GM23338 (cell line): ENCODE measurements around the gene CD44.

ENCODE experiments used
- CREB1 ChIP-seq: fragments of 250-450 bp; sonication (Bioruptor Pico); IDR thresholded peaks from 2 replicates; pipeline ENCODE4 v1.5.0; 2020; ENCODE audit warnings: low read depth, mild to moderate bottlenecking, moderate library complexity
- CTCF ChIP-seq, 2 experiments: fragments of 200-600 bp in 1 of 2; sonication (generic) in 1 of 2; conservative IDR thresholded peaks; 2 replicates each; pipeline versions ENCODE4 v1.5.1 to v1.6.1; 2016 to 2017; ENCODE audit warnings: antibody characterized with exemption in 2 of 2, low read depth in 2 of 2, mild to moderate bottlenecking in 2 of 2, moderate library complexity in 1 of 2
- ETS1 ChIP-seq: IDR thresholded peaks from 2 replicates; pipeline ENCODE4 v1.6.1; 2016; ENCODE audit warnings: antibody characterized with exemption
- EZH2 ChIP-seq: fragments of 200-600 bp; sonication (generic); IDR thresholded peaks from one replicate; pipeline ENCODE4 v1.8.0; 2017; ENCODE audit warnings: antibody characterized with exemption, mild to moderate bottlenecking, low read depth; ENCODE audit not compliant: unreplicated experiment
- EZH2phosphoT487 ChIP-seq: fragments of 200-600 bp; sonication (generic); IDR thresholded peaks from one replicate; pipeline ENCODE4 v1.8.1; 2018; ENCODE audit warnings: antibody characterized with exemption; ENCODE audit not compliant: unreplicated experiment
- JUNB ChIP-seq: IDR thresholded peaks from one replicate; pipeline ENCODE4 v1.6.1; 2016; ENCODE audit warnings: antibody characterized with exemption; ENCODE audit not compliant: unreplicated experiment
- NANOG ChIP-seq: IDR thresholded peaks from 2 replicates; pipeline ENCODE4 v1.6.1; 2016; ENCODE audit warnings: antibody characterized with exemption, borderline replicate concordance
- POLR2AphosphoS5 ChIP-seq: IDR thresholded peaks from 2 replicates; pipeline ENCODE4 v1.6.1; 2016; ENCODE audit warnings: antibody characterized with exemption, low read depth
- REST ChIP-seq: IDR thresholded peaks from one replicate; pipeline ENCODE4 v1.6.1; 2018; ENCODE audit warnings: antibody characterized with exemption; ENCODE audit not compliant: unreplicated experiment
- STAT1 ChIP-seq: IDR thresholded peaks from one replicate; pipeline ENCODE4 v1.6.1; 2016; ENCODE audit warnings: antibody characterized with exemption; ENCODE audit not compliant: unreplicated experiment
- ZNF114 ChIP-seq: fragments of 250-450 bp; sonication (Bioruptor Pico); IDR thresholded peaks from 2 replicates; pipeline ENCODE4 v1.5.0; 2020; ENCODE audit warnings: mild to moderate bottlenecking, moderate library complexity
- ZNF331 ChIP-seq: fragments of 250-450 bp; sonication (Bioruptor Pico); IDR thresholded peaks from 2 replicates; pipeline ENCODE4 v1.5.0; 2020; ENCODE audit warnings: low read depth, mild to moderate bottlenecking, moderate library complexity
- TF ChIP-seq, protein P1 (sequence below): fragments of 250-450 bp; sonication (Bioruptor Pico); IDR thresholded peaks from 2 replicates; pipeline ENCODE4 v1.5.0; 2020; ENCODE audit warnings: mild to moderate bottlenecking, moderate library complexity

GRCh38 chr11:35262735-35263134, 123.8 kb downstream of the CD44 start:
- TF ChIP-seq CTCF (conservative IDR thresholded peaks at IDR 0.05; ENCODE audit: low read depth in 2 of 2) (no peak), POLR2AphosphoS5 (no peak), STAT1 (no peak), EZH2 (no peak), EZH2phosphoT487 (no peak), REST (peak; percentile 38), ZNF331 (CRISPR knock-in tag) (no peak), JUNB (no peak), ETS1 (no peak), ZNF114 (CRISPR knock-in tag) (no peak), CREB1 (CRISPR knock-in tag) (no peak), NANOG (no peak)
- TF ChIP-seq, protein P1, sequence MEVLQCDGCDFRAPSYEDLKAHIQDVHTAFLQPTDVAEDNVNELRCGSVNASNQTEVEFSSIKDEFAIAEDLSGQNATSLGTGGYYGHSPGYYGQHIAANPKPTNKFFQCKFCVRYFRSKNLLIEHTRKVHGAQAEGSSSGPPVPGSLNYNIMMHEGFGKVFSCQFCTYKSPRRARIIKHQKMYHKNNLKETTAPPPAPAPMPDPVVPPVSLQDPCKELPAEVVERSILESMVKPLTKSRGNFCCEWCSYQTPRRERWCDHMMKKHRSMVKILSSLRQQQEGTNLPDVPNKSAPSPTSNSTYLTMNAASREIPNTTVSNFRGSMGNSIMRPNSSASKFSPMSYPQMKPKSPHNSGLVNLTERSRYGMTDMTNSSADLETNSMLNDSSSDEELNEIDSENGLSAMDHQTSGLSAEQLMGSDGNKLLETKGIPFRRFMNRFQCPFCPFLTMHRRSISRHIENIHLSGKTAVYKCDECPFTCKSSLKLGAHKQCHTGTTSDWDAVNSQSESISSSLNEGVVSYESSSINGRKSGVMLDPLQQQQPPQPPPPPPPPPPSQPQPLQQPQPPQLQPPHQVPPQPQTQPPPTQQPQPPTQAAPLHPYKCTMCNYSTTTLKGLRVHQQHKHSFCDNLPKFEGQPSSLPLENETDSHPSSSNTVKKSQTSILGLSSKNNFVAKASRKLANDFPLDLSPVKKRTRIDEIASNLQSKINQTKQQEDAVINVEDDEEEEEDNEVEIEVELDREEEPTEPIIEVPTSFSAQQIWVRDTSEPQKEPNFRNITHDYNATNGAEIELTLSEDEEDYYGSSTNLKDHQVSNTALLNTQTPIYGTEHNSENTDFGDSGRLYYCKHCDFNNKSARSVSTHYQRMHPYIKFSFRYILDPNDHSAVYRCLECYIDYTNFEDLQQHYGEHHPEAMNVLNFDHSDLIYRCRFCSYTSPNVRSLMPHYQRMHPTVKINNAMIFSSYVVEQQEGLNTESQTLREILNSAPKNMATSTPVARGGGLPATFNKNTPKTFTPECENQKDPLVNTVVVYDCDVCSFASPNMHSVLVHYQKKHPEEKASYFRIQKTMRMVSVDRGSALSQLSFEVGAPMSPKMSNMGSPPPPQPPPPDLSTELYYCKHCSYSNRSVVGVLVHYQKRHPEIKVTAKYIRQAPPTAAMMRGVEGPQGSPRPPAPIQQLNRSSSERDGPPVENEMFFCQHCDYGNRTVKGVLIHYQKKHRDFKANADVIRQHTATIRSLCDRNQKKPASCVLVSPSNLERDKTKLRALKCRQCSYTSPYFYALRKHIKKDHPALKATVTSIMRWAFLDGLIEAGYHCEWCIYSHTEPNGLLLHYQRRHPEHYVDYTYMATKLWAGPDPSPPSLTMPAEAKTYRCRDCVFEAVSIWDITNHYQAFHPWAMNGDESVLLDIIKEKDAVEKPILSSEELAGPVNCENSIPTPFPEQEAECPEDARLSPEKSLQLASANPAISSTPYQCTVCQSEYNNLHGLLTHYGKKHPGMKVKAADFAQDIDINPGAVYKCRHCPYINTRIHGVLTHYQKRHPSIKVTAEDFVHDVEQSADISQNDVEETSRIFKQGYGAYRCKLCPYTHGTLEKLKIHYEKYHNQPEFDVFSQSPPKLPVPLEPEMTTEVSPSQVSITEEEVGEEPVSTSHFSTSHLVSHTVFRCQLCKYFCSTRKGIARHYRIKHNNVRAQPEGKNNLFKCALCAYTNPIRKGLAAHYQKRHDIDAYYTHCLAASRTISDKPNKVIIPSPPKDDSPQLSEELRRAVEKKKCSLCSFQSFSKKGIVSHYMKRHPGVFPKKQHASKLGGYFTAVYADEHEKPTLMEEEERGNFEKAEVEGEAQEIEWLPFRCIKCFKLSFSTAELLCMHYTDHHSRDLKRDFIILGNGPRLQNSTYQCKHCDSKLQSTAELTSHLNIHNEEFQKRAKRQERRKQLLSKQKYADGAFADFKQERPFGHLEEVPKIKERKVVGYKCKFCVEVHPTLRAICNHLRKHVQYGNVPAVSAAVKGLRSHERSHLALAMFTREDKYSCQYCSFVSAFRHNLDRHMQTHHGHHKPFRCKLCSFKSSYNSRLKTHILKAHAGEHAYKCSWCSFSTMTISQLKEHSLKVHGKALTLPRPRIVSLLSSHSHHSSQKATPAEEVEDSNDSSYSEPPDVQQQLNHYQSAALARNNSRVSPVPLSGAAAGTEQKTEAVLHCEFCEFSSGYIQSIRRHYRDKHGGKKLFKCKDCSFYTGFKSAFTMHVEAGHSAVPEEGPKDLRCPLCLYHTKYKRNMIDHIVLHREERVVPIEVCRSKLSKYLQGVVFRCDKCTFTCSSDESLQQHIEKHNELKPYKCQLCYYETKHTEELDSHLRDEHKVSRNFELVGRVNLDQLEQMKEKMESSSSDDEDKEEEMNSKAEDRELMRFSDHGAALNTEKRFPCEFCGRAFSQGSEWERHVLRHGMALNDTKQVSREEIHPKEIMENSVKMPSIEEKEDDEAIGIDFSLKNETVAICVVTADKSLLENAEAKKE: no peak
